ENCODE measurements around the gene GEMIN5.
"Not testable (repeated sequence)": the region's sequence is repeated elsewhere in the genome, so short reads cannot be mapped to it uniquely, and the experiment has no call there.

Gene GEMIN5

GRCh38 chr5:154940375-154940771 lies 2.4 kb upstream of the GEMIN5 start:
- DNase-seq, result no peak

GRCh38 chr5:154939387-154939786 lies 1.4 kb upstream of the GEMIN5 start:
- not testable (repeated sequence) for DNase-seq

- DNase-seq, result no peak
Measured at GRCh38 chr5:154937186-154937717, 759 bp downstream of the GEMIN5 start.

DNA sequence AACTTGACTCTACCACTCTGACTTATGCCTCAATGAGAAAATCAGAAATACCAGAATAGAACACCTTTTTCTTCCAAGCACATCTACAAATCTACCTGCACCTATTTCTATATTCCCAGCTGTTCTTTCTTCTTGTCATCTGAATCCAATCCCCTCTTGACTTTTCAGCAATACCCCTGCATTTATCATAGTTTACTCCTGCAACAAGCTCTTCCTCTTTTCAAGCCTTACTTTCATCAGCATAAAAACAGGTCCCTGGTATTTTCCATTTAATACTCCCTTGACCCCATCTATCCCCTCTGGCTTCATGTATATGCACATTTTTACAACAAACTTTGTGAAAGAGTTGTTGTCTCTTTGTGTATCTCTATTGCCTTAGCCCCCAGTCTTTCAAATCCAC lies 3.1 kb downstream of the GEMIN5 start:
- DNase-seq, result no peak

GRCh38 chr5:154933537-154933936 lies 4.5 kb downstream of the GEMIN5 start:
- no peak for DNase-seq

DNA sequence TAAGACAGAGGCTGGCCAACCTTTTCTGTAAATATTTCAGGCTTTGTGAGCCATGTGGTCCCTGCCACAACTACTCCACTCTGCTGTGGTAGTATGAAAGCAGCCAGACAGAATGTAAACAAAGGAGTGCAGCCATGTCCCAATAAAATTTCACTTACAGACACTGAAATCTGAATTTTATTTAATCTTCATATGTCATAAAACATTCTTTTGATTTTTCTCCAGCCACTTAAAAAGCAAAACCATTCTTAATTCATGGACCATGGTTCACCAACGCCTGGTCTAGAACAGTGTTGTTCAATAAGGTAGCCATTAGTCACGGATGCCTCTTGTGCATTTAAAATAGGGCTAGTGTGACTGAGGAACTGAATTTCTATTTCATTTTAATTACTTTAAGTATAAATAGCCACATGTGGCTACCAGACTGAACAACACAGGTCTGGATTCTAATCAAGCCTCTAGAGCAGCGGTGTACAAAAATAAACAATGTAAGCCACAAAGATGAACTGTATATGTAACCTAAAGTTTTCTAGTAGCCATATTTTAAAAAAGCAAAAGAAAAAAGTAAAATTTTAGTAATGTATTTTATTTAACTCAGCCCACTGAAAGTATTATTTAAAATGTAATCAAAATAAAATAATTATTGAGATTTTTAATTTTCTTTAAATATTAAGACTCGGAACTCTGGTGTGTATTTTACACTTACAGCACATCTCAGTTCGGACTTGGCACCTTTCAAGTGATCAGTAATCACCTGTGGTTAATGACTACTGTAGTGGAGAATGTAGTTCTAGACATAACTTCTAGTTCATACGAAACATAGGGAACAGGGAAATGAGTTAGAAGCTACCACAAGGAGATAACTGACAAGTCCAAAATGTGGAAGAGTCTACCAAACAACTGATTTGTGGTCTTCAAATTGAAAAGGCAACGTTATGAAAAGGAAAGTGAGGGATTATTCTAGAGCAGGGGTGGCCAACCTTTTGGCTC lies 14.3 kb downstream of the GEMIN5 start:
- DNase-seq, result no peak

- no peak for DNase-seq
Measured at GRCh38 chr5:154917757-154918156, 20.3 kb downstream of the GEMIN5 start.

GRCh38 chr5:154916874-154917273 lies 21.1 kb downstream of the GEMIN5 start:
- DNase-seq, result no peak

DNA sequence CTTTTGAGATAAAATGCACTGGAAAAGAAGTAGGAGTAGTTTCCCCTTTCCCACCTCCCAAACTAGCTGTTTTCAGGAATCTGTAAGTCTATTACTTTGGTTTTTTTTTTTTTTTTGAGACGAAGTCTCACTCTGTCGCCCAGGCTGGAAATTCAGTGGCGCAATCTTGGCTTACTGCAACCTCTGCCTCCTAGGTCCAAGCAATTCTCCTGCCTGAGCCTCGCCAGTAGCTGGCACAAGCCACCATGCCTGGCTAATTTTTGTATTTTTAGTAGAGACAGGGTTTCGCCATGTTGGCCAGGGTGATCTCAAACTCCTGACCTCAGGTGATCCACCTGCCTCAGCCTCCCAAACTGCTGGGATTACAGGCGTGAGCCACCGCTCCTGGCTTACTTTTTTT lies 32.4 kb downstream of the GEMIN5 start:
- not testable (repeated sequence) for DNase-seq

- DNase-seq, result no peak
Measured at GRCh38 chr5:154901913-154902312, 36.1 kb downstream of the GEMIN5 start.

DNA sequence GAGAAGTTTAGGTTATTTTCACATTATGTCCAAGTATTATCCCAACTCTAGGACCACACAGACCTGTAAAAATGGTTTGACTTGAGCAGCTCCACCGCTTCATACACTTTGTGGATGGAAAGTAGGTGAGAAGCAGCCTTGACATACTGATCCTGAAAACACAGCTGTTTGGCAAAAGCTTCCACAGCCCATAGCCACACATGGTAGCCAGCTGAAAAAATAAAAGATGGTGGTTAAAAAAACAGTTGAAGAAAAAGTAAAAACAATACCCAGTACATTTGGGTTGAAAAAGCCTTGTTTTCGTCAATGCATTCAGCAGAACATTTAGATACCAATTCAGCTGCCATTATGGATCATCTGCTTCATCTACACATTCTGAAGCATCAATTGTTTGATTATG lies 36.7 kb downstream of the GEMIN5 start:
- no peak for DNase-seq

- DNase-seq, result no peak
Measured at GRCh38 chr5:154900066-154900465, 37.9 kb downstream of the GEMIN5 start.

DNA sequence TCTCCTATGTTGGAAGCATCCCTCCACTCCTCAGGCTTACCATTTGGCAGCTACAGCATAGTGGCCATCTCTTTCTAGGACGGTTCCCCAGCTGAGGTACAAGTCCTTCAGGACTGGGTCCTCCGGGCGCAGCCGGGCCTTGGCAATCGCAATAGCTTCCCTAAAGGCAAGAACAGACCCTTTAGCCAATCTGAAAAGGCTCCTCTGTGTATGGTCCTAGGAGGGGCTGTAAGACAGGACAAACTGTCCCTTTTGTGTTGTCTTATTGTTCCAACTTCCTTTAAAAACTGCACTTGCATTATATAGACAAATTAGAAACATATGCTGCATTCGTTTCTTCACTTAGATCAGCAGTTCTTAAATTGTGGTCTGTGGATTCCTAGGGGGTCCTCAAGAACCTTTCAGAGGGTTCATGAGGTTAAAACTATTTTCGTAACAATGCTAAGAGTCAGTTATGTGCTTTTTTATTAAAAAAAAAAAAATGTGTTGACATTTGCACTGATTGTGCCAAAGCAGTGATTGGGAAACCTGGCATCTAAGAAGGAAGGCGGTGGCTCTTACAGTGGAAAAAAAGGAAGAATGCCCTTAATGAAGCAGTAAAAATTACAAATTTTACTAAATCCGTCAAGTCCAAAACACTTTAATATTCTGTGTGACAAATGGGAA lies 38.7 kb downstream of the GEMIN5 start:
- DNase-seq, result no peak

DNA sequence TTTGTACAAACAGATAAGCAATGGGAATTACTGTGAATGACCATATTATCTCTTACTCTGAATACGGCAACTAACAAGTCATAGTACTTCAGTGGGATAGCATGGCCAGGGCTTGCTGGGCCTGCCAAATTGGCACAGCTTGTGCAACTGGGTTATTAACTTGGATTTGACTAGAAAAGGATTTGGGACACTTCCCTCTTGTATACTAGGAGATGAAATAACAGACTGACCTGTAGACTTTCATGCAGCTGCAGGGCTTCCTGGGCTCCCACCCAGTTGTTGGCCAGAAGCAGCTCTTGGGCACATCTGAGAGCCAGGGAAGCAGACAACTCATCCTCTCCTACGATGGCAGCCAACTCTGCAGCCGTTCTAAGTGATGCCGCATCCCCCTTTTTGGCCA lies 39.8 kb downstream of the GEMIN5 start:
- no peak for DNase-seq

GRCh38 chr5:154896562-154897165 lies 41.3 kb downstream of the GEMIN5 start:
- DNase-seq, result no peak

DNA sequence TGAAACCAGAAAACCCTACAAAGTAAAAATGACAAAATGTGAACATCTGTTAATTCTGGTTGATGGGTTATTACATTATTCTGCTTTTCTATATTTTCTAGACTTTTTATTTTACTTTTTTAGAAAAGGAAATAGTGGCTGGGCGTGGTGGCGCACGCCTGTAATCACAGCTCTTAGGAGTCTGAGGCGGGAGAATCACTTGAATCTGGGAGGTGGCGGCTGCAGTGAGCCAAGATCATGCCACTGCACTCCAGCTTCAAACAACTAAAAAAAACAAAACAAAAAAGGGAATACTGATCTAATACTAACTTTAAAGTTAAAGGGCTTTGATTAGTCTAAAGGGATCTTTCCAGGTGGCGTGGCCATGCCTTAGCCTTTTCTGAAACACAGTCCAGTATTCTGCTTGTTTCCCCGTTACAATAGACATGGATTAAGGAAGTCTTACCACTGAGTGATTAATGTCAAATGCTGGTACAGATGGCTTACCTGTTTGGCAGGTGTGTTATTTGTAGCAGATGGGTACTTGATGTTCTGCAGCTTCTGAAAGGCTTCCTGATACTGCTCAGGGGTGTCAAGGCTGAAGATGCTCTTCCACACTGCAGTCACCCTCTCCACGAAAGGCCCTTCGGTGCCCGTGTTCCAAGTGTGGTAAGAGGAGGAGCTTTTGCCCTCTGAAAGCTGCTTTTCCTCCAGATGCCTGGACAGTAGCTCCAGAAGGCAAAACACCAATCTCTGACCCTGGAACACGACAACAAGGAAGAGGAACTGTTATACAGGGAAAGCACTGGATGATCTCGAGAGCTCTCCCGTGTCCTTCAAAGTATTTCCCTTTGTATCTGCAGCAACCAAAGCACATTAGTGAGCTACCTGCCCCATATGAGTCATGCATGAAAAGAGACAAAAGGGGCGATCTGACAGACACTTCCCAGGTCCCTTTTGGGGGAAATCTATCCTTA lies 42.1 kb downstream of the GEMIN5 start:
- DNase-seq, result no peak

- no peak for DNase-seq
Measured at GRCh38 chr5:154893381-154893780, 44.6 kb downstream of the GEMIN5 start.

DNA sequence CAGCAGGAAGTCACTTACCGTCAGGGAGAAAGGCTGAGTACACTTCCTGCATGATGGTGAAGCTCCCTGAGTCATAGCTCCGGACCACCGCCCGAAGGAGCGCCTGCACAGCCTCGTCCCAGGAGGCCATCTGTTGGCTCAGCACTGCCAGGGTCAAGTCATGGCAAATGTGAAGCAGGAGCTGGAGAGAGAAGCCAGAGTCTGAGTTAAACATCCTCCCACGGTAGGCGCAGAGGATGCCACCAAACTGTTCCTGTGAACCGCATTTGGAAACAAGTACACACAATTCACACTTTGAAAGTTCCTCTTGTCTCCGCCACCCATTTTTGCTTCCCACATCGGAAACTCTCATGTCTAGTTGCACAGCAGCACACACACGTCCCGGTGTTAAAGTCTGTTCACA lies 45.6 kb downstream of the GEMIN5 start:
- no peak for DNase-seq

DNA sequence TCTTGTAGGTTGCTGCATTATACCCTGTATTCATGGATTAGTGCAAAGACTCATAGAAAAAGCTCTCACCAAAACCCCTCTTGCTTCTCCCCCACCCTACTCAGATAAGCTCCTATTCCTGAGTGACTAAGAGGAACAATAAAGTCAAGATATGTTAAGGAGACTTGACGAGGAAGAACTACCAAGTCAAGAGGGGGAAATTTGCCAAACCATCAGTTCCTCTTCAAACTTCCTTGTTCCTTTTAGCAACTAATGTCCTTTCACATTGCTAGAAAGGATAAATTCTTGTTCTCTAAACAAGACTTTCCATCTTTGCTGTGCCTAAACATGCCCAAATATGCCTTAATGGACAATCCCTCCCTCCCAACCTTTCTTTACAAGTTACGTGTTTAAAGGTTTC lies 52.6 kb downstream of the GEMIN5 start:
- no peak for DNase-seq

GRCh38 chr5:154884424-154884823 lies 53.6 kb downstream of the GEMIN5 start:
- no peak for DNase-seq

- DNase-seq, result no peak
Measured at GRCh38 chr5:154881986-154882385, 56.0 kb downstream of the GEMIN5 start.

GRCh38 chr5:154878642-154879335 lies 59.2 kb downstream of the GEMIN5 start:
- DNase-seq, result no peak

Measured in SIG-M5 (cell line).